CD8-positive, alpha-beta memory T cell (primary cell): ENCODE measurements around the gene PDZD11. TPM values are rescaled to one million over a fixed set of nuclear protein-coding genes. Genes with fewer than 3 reads are reported as not detected.

ENCODE experiments used
- CTCF ChIA-PET: fragments of 350-600 bp; sonication (Branson Sonifier 250); formaldehyde crosslinking; loops from one replicate; lab custom pipeline; 2021; ENCODE audit warnings: antibody characterized with exemption; lab: Charles Lee
- POLR2A ChIA-PET: fragments of 350-600 bp; sonication (Branson Sonifier 250); formaldehyde crosslinking; loops from one replicate; lab custom pipeline; 2021; ENCODE audit warnings: antibody characterized with exemption; lab: Charles Lee
- DNase-seq, 5 donors: peaks; one replicate each; pipeline versions ENCODE4 v3.0.0 to v3.0.0-alpha.2; 2020 to 2022; ENCODE audit warnings: mixed read lengths in 1 of 5
- H3K27ac ChIP-seq: one replicate; pipeline ENCODE4 v1.7.0; 2013; ENCODE audit warnings: low read depth, mild to moderate bottlenecking, low read length, moderate library complexity
- H3K27me3 ChIP-seq: 2 replicates; pipeline ENCODE4 v1.7.0; 2013; ENCODE audit warnings: low read length, mild to moderate bottlenecking; ENCODE audit not compliant: insufficient read depth, poor library complexity, severe bottlenecking
- H3K36me3 ChIP-seq: 2 replicates; pipeline ENCODE4 v1.7.0; 2013; ENCODE audit warnings: mild to moderate bottlenecking, low read length, moderate library complexity; ENCODE audit not compliant: insufficient read depth
- H3K4me1 ChIP-seq: 2 replicates; pipeline ENCODE4 v1.7.0; 2013; ENCODE audit warnings: mild to moderate bottlenecking, low read length, moderate library complexity; ENCODE audit not compliant: insufficient read depth
- H3K4me3 ChIP-seq: 2 replicates; pipeline ENCODE4 v1.7.0; 2013; ENCODE audit warnings: mild to moderate bottlenecking, low read length
- H3K9me3 ChIP-seq: 2 replicates; pipeline ENCODE4 v1.7.0; 2013; ENCODE audit warnings: mild to moderate bottlenecking, low read length
- H3K27ac Mint-ChIP-seq, 8 donors: one replicate each; pipeline ENCODE4 v1.8.0; 2020 to 2021; ENCODE audit warnings: mixed read lengths in 8 of 8, mild to moderate bottlenecking in 6 of 8, inconsistent platforms in 3 of 8, moderate library complexity in 3 of 8
- H3K27me3 Mint-ChIP-seq, 2 donors: one replicate each; pipeline ENCODE4 v1.8.0; 2020 to 2021; ENCODE audit warnings: mixed read lengths in 2 of 2, mild to moderate bottlenecking in 1 of 2, moderate library complexity in 1 of 2
- H3K36me3 Mint-ChIP-seq, 3 donors: one replicate each; pipeline ENCODE4 v1.8.0; 2020 to 2021; ENCODE audit warnings: mixed read lengths in 3 of 3, inconsistent platforms in 1 of 3, mild to moderate bottlenecking in 1 of 3
- H3K4me1 Mint-ChIP-seq, 3 donors: one replicate each; pipeline ENCODE4 v1.8.0; 2020 to 2021; ENCODE audit warnings: mixed read lengths in 3 of 3, inconsistent platforms in 1 of 3, mild to moderate bottlenecking in 1 of 3
- H3K4me3 Mint-ChIP-seq, 7 donors: one replicate each; pipeline ENCODE4 v1.8.0; 2020 to 2021; ENCODE audit warnings: mixed read lengths in 7 of 7, mild to moderate bottlenecking in 6 of 7, moderate library complexity in 4 of 7, inconsistent platforms in 2 of 7
- H3K9me3 Mint-ChIP-seq, 5 donors: one replicate each; pipeline ENCODE4 v1.8.0; 2020 to 2022; ENCODE audit warnings: mixed read lengths in 5 of 5, mild to moderate bottlenecking in 3 of 5, moderate library complexity in 2 of 5, inconsistent platforms in 1 of 5
- polyA plus RNA-seq: library from polyadenylated mRNA; unstranded; fragments of 300-500 nt; fragmentation: Illumina TruSeq; gene quantifications from one replicate; pipeline ENCODE4 v1.2.3, GENCODE V29; 2021
- total RNA-seq, 2 experiments: library from RNA; stranded (reverse); gene quantifications; one replicate each; pipeline ENCODE4 v1.2.3, GENCODE V29; 2021

PDZD11 gene
- total and polyA plus RNA-seq, 3 experiments from 2014 or later: 26.4 to 40.7 (median 28.9) TPM

- POLR2A ChIA-PET: no interaction called here
- Histone ChIP-seq H3K9me3 (no peaks in the 10 kb centered on the region), H3K27me3 (no peaks in the 10 kb centered on the region), H3K4me3 (no peak overlapping the region), H3K27ac (no peak overlapping the region), H3K4me1 (no peaks in the 10 kb centered on the region), H3K36me3 (no peaks in the 10 kb centered on the region)
- DNase-seq: no peak
- Mint-ChIP-seq H3K36me3 (no peaks in the 10 kb centered on the region), H3K4me3 (no peak overlapping the region), H3K9me3 (no peaks in the 10 kb centered on the region), H3K4me1 (peaks cover 6 to 14% (median 14%) of the 10 kb centered on the region in 3 donors), H3K27ac (no peak overlapping the region), H3K27me3 (peaks cover 0 to 2% of the 10 kb centered on the region in 2 donors)
- CTCF ChIA-PET: no interaction called here
Measured at GRCh38 chrX:70313503-70313902, 23.8 kb upstream of the PDZD11 start.

- H3K4me1 ChIP-seq: no peaks in the 10 kb centered on the region
- H3K36me3 ChIP-seq: no peaks in the 10 kb centered on the region
- H3K27me3 Mint-ChIP-seq: peaks cover 0 to 2% of the 10 kb centered on the region in 2 donors
- H3K36me3 Mint-ChIP-seq: no peaks in the 10 kb centered on the region
- no peaks in the 10 kb centered on the region for H3K9me3 Mint-ChIP-seq
- no peak overlapping the region for H3K4me3 ChIP-seq
- H3K27ac Mint-ChIP-seq: peak overlapping the region in 2 of 8 donors; percentile 8 to 61
- no peak for DNase-seq
- POLR2A ChIA-PET: no interaction called here
- no peaks in the 10 kb centered on the region for H3K9me3 ChIP-seq
- peak overlapping the region in 2 of 7 donors; percentile 3 to 28 for H3K4me3 Mint-ChIP-seq
- CTCF ChIA-PET: no interaction called here
- no peaks in the 10 kb centered on the region for H3K27me3 ChIP-seq
- H3K4me1 Mint-ChIP-seq: peaks cover 5 to 19% (median 17%) of the 10 kb centered on the region in 3 donors
- no peak overlapping the region for H3K27ac ChIP-seq
Measured at GRCh38 chrX:70301716-70302115, 12.0 kb upstream of the PDZD11 start.

- POLR2A ChIA-PET: no interaction called here
- no peak overlapping the region for H3K27ac Mint-ChIP-seq
- no peaks in the 10 kb centered on the region for H3K9me3 ChIP-seq
- peaks cover 0 to 5% of the 10 kb centered on the region in 2 donors for H3K27me3 Mint-ChIP-seq
- CTCF ChIA-PET: no interaction called here
- no peaks in the 10 kb centered on the region for H3K36me3 ChIP-seq
- H3K4me1 Mint-ChIP-seq: peaks cover 12 to 20% (median 19%) of the 10 kb centered on the region in 3 donors
- H3K9me3 Mint-ChIP-seq: no peaks in the 10 kb centered on the region
- H3K4me3 Mint-ChIP-seq: no peak overlapping the region
- no peaks in the 10 kb centered on the region for H3K27me3 ChIP-seq
- H3K4me1 ChIP-seq: peaks cover 5% of the 10 kb centered on the region
- H3K27ac ChIP-seq: no peak overlapping the region
- peaks cover 0 to 2% (median 0%) of the 10 kb centered on the region in 3 donors for H3K36me3 Mint-ChIP-seq
- no peak for DNase-seq
- no peak overlapping the region for H3K4me3 ChIP-seq
Measured at GRCh38 chrX:70293621-70294020, 3.9 kb upstream of the PDZD11 start.

GRCh38 chrX:70292788-70293187, 3.1 kb upstream of the PDZD11 start:
- Histone ChIP-seq H3K4me1 (peaks cover 5% of the 10 kb centered on the region), H3K4me3 (no peak overlapping the region), H3K9me3 (no peaks in the 10 kb centered on the region), H3K27ac (no peak overlapping the region), H3K27me3 (no peaks in the 10 kb centered on the region), H3K36me3 (no peaks in the 10 kb centered on the region)
- peaks cover 12 to 20% (median 19%) of the 10 kb centered on the region in 3 donors for H3K4me1 Mint-ChIP-seq
- POLR2A ChIA-PET: no interaction called here
- CTCF ChIA-PET: no interaction called here
- H3K27me3 Mint-ChIP-seq: peaks cover 0 to 5% of the 10 kb centered on the region in 2 donors
- DNase-seq: no peak
- no peak overlapping the region for H3K4me3 Mint-ChIP-seq
- no peaks in the 10 kb centered on the region for H3K9me3 Mint-ChIP-seq
- no peak overlapping the region for H3K27ac Mint-ChIP-seq
- H3K36me3 Mint-ChIP-seq: peaks cover 0 to 7% (median 0%) of the 10 kb centered on the region in 3 donors

- no peaks in the 10 kb centered on the region for H3K27me3 ChIP-seq
- H3K36me3 Mint-ChIP-seq: peaks cover 0 to 35% (median 0%) of the 10 kb centered on the region in 3 donors
Measured at GRCh38 chrX:70289168-70289792, 447 bp downstream of the PDZD11 start.

GRCh38 chrX:70281951-70282350, 7.8 kb downstream of the PDZD11 start, which contains the start of gene RAB41:
Gene RAB41, plus strand, starts transcription at chrX:70282172. Its CDS starts 46 bp downstream, at chrX:70282218.
- no peaks in the 10 kb centered on the region for H3K4me1 Mint-ChIP-seq
- H3K27ac Mint-ChIP-seq: no peak within 1 kb of the TSS
- no peaks in the 10 kb centered on the region for H3K4me1 ChIP-seq
- H3K9me3 Mint-ChIP-seq: no peaks in the 10 kb centered on the region
- no peak within 1 kb of the TSS for H3K27ac ChIP-seq
- no peaks in the 10 kb centered on the region for H3K27me3 ChIP-seq
- peaks cover 0 to 6% of the 10 kb centered on the region in 2 donors for H3K27me3 Mint-ChIP-seq
- no peaks in the 10 kb centered on the region for H3K36me3 ChIP-seq
- no peak within 1 kb of the TSS for H3K4me3 ChIP-seq
- peaks cover 0 to 33% (median 3%) of the 10 kb centered on the region in 3 donors for H3K36me3 Mint-ChIP-seq
- ChIA-PET POLR2A (no interaction called here), CTCF (no interaction called here)
- H3K4me3 Mint-ChIP-seq: no peak within 1 kb of the TSS
- H3K9me3 ChIP-seq: no peaks in the 10 kb centered on the region
- no peak for DNase-seq

More at GRCh38 chrX:70289168-70289792, 447 bp downstream of the PDZD11 start:
- no peaks in the 10 kb centered on the region for H3K9me3 ChIP-seq
- H3K4me1 Mint-ChIP-seq: peaks cover 12 to 20% (median 19%) of the 10 kb centered on the region in 3 donors
- H3K27ac Mint-ChIP-seq: peak overlapping the region; percentile 72 to 96 (median 88)
- peaks cover 0 to 7% of the 10 kb centered on the region in 2 donors for H3K27me3 Mint-ChIP-seq
- DNase-seq: no peak
- ChIA-PET POLR2A (no interaction called here), CTCF (no interaction called here)
- peak overlapping the region; percentile 73 for H3K4me3 ChIP-seq
- peak overlapping the region; percentile 84 to 94 (median 89) for H3K4me3 Mint-ChIP-seq
- peaks cover 5% of the 10 kb centered on the region for H3K4me1 ChIP-seq
- peak overlapping the region; percentile 69 for H3K27ac ChIP-seq
- H3K36me3 ChIP-seq: no peaks in the 10 kb centered on the region
- H3K9me3 Mint-ChIP-seq: no peaks in the 10 kb centered on the region

GRCh38 chrX:70280573-70280972, 9.2 kb downstream of the PDZD11 start:
- peaks cover 0 to 8% of the 10 kb centered on the region in 2 donors for H3K27me3 Mint-ChIP-seq
- Histone ChIP-seq H3K4me1 (no peaks in the 10 kb centered on the region), H3K27ac (no peak overlapping the region), H3K36me3 (no peaks in the 10 kb centered on the region), H3K4me3 (no peak overlapping the region), H3K9me3 (no peaks in the 10 kb centered on the region), H3K27me3 (no peaks in the 10 kb centered on the region)
- H3K4me3 Mint-ChIP-seq: no peak overlapping the region
- peaks cover 0 to 22% (median 3%) of the 10 kb centered on the region in 3 donors for H3K36me3 Mint-ChIP-seq
- CTCF ChIA-PET: no interaction called here
- POLR2A ChIA-PET: no interaction called here
- DNase-seq: no peak
- no peak overlapping the region for H3K27ac Mint-ChIP-seq
- H3K4me1 Mint-ChIP-seq: no peaks in the 10 kb centered on the region
- no peaks in the 10 kb centered on the region for H3K9me3 Mint-ChIP-seq

GRCh38 chrX:70279081-70279480, 10.6 kb downstream of the PDZD11 start:
- Mint-ChIP-seq H3K9me3 (no peaks in the 10 kb centered on the region), H3K27ac (no peak overlapping the region), H3K4me3 (no peak overlapping the region), H3K4me1 (no peaks in the 10 kb centered on the region), H3K27me3 (peaks cover 0 to 5% of the 10 kb centered on the region in 2 donors), H3K36me3 (peaks cover 0 to 13% (median 3%) of the 10 kb centered on the region in 3 donors)
- no peak for DNase-seq
- ChIA-PET CTCF (no interaction called here), POLR2A (no interaction called here)
- H3K36me3 ChIP-seq: no peaks in the 10 kb centered on the region
- no peaks in the 10 kb centered on the region for H3K4me1 ChIP-seq
- H3K4me3 ChIP-seq: no peak overlapping the region
- H3K27ac ChIP-seq: no peak overlapping the region
- no peaks in the 10 kb centered on the region for H3K9me3 ChIP-seq
- no peaks in the 10 kb centered on the region for H3K27me3 ChIP-seq
